NK-92 treated with Interleukin-12 subunit alpha and Interleukin-12 subunit beta, amount 100 ng/mL, for 24 hours (cell line): ENCODE results near the gene HMGXB4.

ENCODE experiments used
- DNase-seq: peaks from one replicate; lab custom pipeline; 2025; lab: John Stamatoyannopoulos, UW

The HMGXB4 gene

GRCh38 chr22:35326854-35327562 lies 69.7 kb downstream of the HMGXB4 start:
- DNase-seq, result no peak

- no peak for DNase-seq
These were observed 70.6 kb downstream of the HMGXB4 start for GRCh38 chr22:35327690-35328471.

GRCh38 chr22:35328472-35328885 lies 71.2 kb downstream of the HMGXB4 start:
- DNase-seq, result no peak

- DNase-seq, result no peak
These were observed 72.0 kb downstream of the HMGXB4 start for GRCh38 chr22:35329114-35329847.

- no peak for DNase-seq
These were observed 73.1 kb downstream of the HMGXB4 start for GRCh38 chr22:35330258-35330861.

- DNase-seq, result no peak
These were observed 75.0 kb downstream of the HMGXB4 start for GRCh38 chr22:35332278-35332677.

- no peak for DNase-seq
These were observed 75.9 kb downstream of the HMGXB4 start for GRCh38 chr22:35333220-35333619.

GRCh38 chr22:35334004-35334403 lies 76.7 kb downstream of the HMGXB4 start:
- no peak for DNase-seq

- no peak for DNase-seq
These were observed 78.2 kb downstream of the HMGXB4 start for GRCh38 chr22:35335468-35335867.

GRCh38 chr22:35335936-35336781 lies 78.9 kb downstream of the HMGXB4 start:
- DNase-seq, result no peak

GRCh38 chr22:35337932-35338331 lies 80.6 kb downstream of the HMGXB4 start:
- DNase-seq, result no peak

- no peak for DNase-seq
These were observed 84.0 kb downstream of the HMGXB4 start for GRCh38 chr22:35341090-35341874.

- no peak for DNase-seq
These were observed 85.1 kb downstream of the HMGXB4 start for GRCh38 chr22:35342390-35342789.

GRCh38 chr22:35343664-35344550 lies 86.6 kb downstream of the HMGXB4 start:
- no peak for DNase-seq

GRCh38 chr22:35344956-35345690 lies 87.8 kb downstream of the HMGXB4 start:
- no peak for DNase-seq
